Globus pallidus (tissue), 1 donor: ENCODE results near the gene POU6F1.

Experiments
- DNase-seq: peaks from one replicate; pipeline ENCODE4 v3.0.0-alpha.2; 2015; ENCODE audit warnings: low spot score

Gene POU6F1

DNA sequence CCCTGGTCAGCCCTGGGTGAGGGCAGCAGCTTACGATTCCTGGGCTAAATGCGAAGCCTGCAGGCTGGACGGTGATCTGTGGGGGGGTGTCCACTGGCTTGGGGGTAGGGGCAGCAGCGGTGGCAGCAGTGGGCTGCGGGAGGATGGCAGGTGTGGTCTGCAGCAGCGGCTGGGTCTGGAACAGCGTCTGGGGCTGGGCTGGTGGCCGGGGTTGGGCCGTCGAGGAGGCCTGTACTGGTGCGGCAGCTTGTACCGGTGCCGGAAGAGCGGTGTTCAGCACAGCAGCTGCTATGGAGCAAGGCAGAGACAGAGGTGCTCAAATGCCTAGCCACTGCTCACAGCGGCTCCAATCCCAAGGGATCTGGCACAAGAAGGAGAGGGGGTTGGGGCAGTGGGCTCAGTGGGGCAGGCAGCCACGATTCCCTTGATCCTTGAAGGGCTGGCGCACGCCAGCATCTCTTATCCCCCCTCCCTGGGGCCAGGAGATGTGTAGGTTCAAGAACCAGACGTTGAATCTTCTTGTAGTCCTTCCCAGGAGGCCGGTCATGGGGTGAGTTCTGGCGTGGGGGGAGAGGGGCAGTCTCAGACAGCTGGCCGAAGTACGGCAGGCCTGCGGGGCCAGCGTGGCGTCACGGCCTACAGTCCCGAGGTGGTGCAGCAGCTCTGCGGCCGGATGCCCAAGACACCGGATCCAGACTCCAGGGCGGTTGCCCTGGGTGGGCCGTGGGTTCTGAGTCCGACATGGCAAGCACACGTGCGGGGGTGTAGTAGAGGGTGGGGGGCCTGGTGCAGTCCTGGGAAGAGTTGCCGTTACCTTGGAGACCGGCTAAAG, 19.9 kb downstream of the POU6F1 start:
- no peak for DNase-seq

- DNase-seq, result no peak
Measured at GRCh38 chr12:51196547-51196946, 21.3 kb downstream of the POU6F1 start.

- DNase-seq, result no peak
Measured at GRCh38 chr12:51195841-51196240, 22.0 kb downstream of the POU6F1 start.

DNA sequence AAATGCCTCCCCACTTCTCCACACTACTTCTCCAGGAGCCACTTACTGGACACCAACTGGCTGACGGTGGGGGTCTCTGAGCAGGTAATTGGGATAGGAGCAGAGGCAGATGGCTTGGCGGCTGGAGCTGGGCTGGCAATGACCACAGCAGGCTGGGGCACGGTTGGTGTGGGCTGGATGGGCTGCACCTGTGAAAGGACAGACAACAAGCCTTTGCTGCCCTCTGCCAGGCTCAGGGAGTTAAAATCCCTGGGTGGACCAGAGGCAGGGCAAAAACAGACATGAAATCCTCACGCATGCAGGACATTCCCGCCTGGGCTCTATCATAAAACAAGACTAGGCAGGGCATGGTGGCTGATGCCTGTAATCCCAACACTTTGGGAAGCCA, 25.6 kb downstream of the POU6F1 start:
- DNase-seq, result no peak

DNA sequence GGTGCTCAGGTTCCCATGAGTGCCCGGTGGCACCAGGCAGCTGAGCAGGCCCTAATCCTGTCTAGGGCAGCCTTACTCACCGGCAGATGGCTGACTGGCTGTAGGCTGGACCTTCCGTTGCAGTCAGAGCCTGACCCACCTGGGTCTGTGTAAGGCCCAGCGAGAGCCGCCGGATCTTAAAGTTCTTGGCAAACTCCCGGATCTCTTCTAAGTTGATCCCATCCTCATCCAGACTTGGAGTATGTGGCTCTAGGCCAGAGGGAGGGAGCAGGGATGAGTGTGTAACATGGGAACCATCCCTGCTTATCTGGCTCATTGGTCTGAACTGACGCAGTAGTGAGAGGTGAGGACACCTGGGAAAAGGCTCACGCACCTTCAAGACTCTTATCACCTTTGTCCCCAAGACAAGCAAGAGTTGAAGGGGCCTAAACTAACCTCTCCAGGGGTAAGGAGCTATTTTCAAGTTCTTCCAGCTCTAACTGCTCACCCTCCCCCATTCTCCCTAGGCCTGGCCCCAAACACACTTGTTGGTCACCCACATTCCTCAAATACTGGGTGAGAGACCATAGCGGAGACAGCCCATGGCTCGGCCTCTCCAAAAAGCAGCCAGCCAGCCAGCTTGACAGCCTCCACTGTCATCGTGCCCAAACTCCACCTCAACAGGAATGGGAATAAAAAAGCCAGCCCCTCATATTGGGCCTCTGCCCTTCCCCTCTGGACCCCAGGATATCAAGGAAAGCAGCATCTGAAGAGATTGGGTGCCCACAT, 26.2 kb downstream of the POU6F1 start:
- no peak for DNase-seq

DNA sequence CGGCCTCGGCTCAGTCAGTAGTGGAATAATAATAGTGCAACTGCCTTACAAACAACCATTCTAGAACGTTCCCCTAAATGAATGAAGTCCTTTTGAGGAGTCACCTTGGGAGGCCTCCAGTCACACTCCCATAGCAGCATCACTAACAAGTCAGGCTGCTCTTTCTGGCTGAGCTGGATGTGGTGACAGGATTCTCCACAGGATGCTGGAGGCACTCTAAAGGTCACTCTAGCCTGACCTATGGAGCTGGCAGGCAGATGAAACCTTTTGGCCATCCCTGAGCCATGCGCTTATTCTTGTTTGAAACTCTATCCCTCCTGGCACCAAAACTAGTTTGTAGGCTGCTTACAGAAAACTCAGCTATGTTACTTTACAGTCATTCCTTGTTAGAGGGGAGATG, 27.0 kb downstream of the POU6F1 start:
- DNase-seq, result no peak

DNA sequence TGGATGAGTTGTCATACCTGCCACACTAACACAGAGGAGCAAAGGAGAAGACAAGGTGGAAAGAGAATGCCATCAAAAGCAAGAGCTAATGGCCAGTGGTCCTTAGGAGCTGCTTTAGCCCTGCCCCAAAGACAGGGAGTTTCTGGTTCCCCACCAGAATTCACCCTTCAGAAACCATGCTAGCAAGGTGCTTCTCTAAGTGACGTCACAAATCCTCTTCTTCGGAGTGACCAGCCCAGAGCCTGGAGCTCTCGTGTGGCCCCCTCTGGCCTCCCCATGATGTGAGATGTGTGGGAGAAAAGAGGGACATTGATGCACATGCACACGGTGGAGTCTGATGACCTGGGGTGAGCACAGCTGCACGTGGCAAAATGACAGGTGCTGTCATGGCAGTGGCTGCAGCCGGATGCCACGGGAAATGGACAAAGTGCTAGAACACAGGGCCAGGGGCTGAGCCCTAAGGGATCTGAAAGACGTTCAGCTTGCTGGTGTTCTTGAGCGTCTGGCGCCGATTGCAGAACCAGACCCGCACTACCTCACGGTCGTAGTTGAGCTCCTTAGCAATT, 28.0 kb downstream of the POU6F1 start:
- no peak for DNase-seq

GRCh38 chr12:51188359-51189051, 29.4 kb downstream of the POU6F1 start:
- DNase-seq, result no peak

GRCh38 chr12:51187370-51187987, 30.4 kb downstream of the POU6F1 start:
- no peak for DNase-seq

DNA sequence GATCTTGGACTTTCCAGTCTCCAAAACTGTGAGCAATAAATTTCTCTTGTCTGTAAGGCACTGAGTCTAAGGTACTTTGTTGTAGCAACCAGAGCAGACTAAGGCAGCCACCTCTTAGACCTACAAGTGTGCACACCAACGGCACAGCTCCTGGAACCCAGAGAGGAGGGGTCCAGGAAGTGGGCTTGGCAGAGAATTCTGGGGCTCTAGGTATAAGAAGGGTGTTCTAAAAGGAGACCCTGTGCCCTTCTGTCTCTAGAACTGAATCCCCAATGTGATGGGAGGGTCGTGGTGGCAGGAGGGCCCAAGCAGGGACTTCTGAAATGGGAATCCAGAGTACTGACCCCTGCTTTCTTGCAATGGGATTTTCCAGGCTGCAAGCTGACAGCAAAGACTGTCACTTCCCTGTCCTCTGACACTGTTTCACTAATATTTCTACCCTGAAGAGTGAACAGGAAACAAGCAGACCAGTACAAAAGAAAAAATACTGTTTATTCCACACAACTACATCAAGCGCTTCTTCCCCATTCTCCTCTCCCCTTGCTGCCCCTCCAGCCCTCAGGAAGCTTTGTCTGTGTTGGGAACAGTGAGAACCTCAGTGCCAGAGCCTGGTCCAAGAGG, 31.3 kb downstream of the POU6F1 start:
- DNase-seq, result no peak

DNA sequence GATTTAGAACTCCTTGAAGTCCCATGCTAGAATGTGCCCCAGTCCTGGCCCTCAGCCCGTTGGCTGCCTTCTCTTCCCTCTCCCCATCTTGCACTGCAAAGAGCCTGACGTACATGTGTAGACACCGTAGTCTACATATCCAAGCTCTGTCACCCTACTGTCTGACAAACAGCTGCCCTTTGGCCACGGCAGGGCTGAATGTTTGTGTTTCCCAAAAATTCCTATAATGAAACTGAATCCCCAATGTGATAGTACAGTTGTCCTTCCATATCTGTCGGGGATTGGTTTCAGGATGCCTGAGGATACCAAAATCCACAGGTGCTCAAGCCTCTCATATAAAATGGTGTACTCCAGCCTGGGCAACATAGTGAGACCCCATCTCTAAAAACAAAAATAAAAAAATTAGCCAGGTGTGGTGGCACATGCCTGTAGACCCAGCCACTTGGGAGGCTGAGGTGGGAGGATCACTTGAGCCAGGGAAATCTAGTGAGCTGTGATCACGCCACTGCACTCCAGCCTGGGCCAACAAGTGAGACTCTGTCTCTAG, 32.6 kb downstream of the POU6F1 start:
- DNase-seq, result no peak

- peak; percentile 70 for DNase-seq
Measured at GRCh38 chr12:51183816-51184215, 34.0 kb downstream of the POU6F1 start.

GRCh38 chr12:51183349-51183748, 34.5 kb downstream of the POU6F1 start:
- no peak for DNase-seq

GRCh38 chr12:51181558-51181957, 36.3 kb downstream of the POU6F1 start:
- no peak for DNase-seq

- no peak for DNase-seq
Measured at GRCh38 chr12:51177897-51178296, 40.0 kb downstream of the POU6F1 start.

- DNase-seq, result no peak
Measured at GRCh38 chr12:51174501-51174900, 43.4 kb downstream of the POU6F1 start.

DNA sequence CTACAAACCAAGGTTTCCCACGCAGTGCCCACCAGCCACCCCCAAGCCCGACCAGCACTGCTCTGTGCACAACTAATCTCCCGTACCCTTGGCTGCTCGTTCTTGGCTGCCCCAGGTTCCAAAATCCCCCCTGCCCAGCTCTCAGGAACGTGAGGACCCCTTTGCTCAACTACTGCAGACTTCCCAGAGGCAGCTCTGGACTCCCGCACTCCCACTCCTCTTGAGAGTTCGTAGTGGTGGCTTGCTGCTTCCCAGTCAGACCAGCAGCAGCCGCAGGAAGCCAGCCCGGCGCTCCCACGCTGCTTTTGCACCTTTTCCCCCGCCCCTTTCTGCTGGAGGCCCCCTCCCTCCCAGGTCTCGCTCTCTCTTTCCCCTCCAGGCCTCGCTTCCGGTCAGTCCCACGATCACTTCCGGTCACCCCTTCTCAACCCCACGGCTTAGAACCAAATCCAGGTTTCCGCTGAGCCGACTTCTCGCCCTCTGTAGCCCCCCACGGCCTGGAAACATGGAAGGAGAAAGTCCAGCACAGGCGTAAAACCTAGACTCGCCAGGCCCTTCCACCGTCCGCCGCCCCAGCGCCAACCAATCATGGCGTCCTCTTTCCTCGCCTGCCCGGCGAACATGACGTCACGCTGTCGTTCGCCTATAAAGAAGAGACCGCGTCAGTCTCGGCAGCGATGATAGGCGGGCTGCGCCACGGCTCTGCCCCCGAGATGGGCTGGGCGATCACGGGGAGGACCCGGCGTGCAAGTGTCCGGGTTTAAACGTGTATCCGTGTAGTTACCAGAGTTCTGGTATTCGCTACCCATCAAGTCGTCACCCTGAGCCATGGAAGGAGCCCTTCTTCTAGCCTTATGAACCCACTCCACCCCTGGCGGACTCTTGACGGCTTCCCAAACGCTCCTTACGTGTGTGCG, 45.1 kb downstream of the POU6F1 start, which contains the start of gene TFCP2:
Gene TFCP2, minus strand, starts transcription at position 621 of the 917 bp plus-strand sequence. CDS start 713 bp downstream, outside the sequence.
- peak; percentile 95 for DNase-seq

DNA sequence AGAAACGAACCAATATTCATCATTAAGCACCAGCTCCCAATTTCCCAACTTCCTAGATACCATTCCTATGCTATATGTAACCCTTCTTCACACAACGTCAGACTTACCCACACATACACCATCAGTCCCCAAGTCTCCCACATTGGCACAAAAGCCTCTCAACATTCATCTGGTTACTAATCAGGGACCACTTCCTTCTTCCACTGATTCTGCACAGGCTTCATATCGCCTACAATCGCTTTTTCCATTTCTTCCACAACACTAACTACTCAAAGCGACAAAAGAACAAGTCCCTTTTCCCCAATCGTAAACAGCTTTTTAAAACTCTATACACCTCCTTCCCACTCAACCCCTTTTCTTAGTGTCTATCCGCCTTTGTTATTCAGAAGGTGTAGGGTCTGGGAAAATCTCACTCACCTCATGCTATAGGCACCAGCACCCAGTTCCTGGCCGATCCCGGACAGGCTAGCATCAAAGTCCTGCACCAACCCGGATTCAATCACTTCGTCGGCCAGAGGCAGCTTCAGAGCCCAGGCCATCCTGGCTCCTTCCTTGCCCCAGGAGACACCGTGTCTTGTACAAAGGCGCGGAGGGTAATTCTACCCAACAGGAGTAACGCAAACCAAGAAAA, 45.9 kb downstream of the POU6F1 start:
- no peak for DNase-seq

GRCh38 chr12:51163795-51164194, 54.1 kb downstream of the POU6F1 start:
- no peak for DNase-seq
